GM13976 (cell line): ENCODE data around the gene MCCC2.
"Not testable (repeated sequence)": the region's sequence is repeated elsewhere in the genome, so short reads cannot be mapped to it uniquely, and the experiment has no call there.

ENCODE experiments used
- DNase-seq: peaks from one replicate; pipeline ENCODE4 v3.0.0; 2012; ENCODE audit warnings: low spot score
- CTCF ChIP-seq: IDR thresholded peaks from 2 replicates; pipeline ENCODE4 v1.5.1; 2012; ENCODE audit warnings: borderline replicate concordance, mild to moderate bottlenecking; ENCODE audit not compliant: insufficient read depth; ENCODE audit errors: extremely low read depth, missing control alignments, control extremely low read depth
- in situ Hi-C: fragments of 300-500 bp; cut with MboI; formaldehyde crosslinking; loops from one replicate; pipeline ENCODE4 v1.12.0; 2022; ENCODE audit warnings: low sequenced_read_pairs, mixed read lengths, inconsistent platforms; ENCODE audit not compliant: unreplicated experiment

The MCCC2 gene

GRCh38 chr5:71645030-71645429, 57.9 kb downstream of the MCCC2 start:
- DNase-seq, result no peak
- TF ChIP-seq CTCF, result no peak
- in situ Hi-C loops, result no loop called here

- in situ Hi-C loops, DNase-seq: not testable (repeated sequence)
Measured at GRCh38 chr5:71650940-71651339, 63.8 kb downstream of the MCCC2 start.

GRCh38 chr5:71651579-71651978, 64.4 kb downstream of the MCCC2 start:
- in situ Hi-C loops, result no loop called here
- no peak for TF ChIP-seq CTCF
- peak; percentile 36 for DNase-seq

- DNase-seq, result no peak
- in situ Hi-C loops, result no loop called here
- no peak for TF ChIP-seq CTCF
Measured at GRCh38 chr5:71652349-71652748, 65.2 kb downstream of the MCCC2 start.

- in situ Hi-C loops, result no loop called here
- TF ChIP-seq CTCF, result no peak
- DNase-seq, result no peak
Measured at GRCh38 chr5:71652803-71653543, 65.8 kb downstream of the MCCC2 start.

GRCh38 chr5:71658916-71659662, 71.9 kb downstream of the MCCC2 start:
- in situ Hi-C loops, result no loop called here
- peak; percentile 5 for TF ChIP-seq CTCF
- DNase-seq, result no peak

- no peak for DNase-seq
- in situ Hi-C loops, result no loop called here
- no peak for TF ChIP-seq CTCF
Measured at GRCh38 chr5:71662381-71662780, 75.2 kb downstream of the MCCC2 start.
